Measurements from ENCODE around the gene FOXS1. TPM values are rescaled to one million over a fixed set of nuclear protein-coding genes. Genes with fewer than 3 reads are reported as not detected.

FOXS1 gene
- polyA plus RNA-seq, 3 donors: not detected

- no peaks in the 10 kb centered on the region for H3K9me3 Mint-ChIP-seq
- H3K27ac ChIP-seq (ENCODE audit: low read depth in 1 of 2, low read length in 2 of 2): no peak overlapping the region
- no peaks in the 10 kb centered on the region for H3K79me2 ChIP-seq (ENCODE audit: insufficient read depth, low read length)
- no peaks in the 10 kb centered on the region for H3K9me3 ChIP-seq (replicated peaks in 1 of 2; ENCODE audit: control insufficient read depth in 1 of 2, insufficient read depth in 1 of 2, low read length in 2 of 2)
- H3K36me3 ChIP-seq (replicated peaks in 1 of 2; ENCODE audit: control insufficient read depth in 1 of 2, insufficient read depth in 2 of 2, low read length in 2 of 2): peaks cover 6 to 23% of the 10 kb centered on the region in 2 donors
- peaks cover 7 to 10% of the 10 kb centered on the region in 2 donors for H3K4me1 ChIP-seq (ENCODE audit: control insufficient read depth in 1 of 2, insufficient read depth in 2 of 2, low read length in 2 of 2)
- no peaks in the 10 kb centered on the region for H4K20me1 ChIP-seq (ENCODE audit: insufficient read depth, low read length)
- no peak overlapping the region for H3K4me3 Mint-ChIP-seq
- intact Hi-C loops (cut with micrococcal nuclease): no loop called here
- peaks cover 16% of the 10 kb centered on the region for H3K4me1 Mint-ChIP-seq
- H3K9ac ChIP-seq (ENCODE audit: insufficient read depth, low read length, poor library complexity, severe bottlenecking): no peak overlapping the region
- no peak overlapping the region for H3K4me3 ChIP-seq (replicated peaks in 1 of 3; ENCODE audit: low read depth in 2 of 3, low read length in 3 of 3)
- H2AFZ ChIP-seq (ENCODE audit: insufficient read depth, low read depth, low read length, poor library complexity, severe bottlenecking): no peak overlapping the region
- no peak overlapping the region for H3K4me2 ChIP-seq (replicated peaks; ENCODE audit: extremely low read depth, low read length, poor library complexity, severe bottlenecking)
- H3K36me3 Mint-ChIP-seq: peaks cover 25 to 28% of the 10 kb centered on the region in 2 donors
- no peak for DNase-seq
- H3K27me3 ChIP-seq (ENCODE audit: control insufficient read depth in 2 of 2, insufficient read depth in 2 of 2, low read length in 2 of 2): no peaks in the 10 kb centered on the region
- 100% methylated on average over 3 of the region's 4 CpGs for WGBS (ENCODE audit: insufficient coverage)
- H3K27me3 Mint-ChIP-seq (ENCODE audit: low read depth in 3 of 3): peaks cover 1 to 3% (median 2%) of the 10 kb centered on the region in 3 donors
- no peak overlapping the region for H3K27ac Mint-ChIP-seq
- TF ChIP-seq CTCF (IDR thresholded peaks at IDR 0.05): no peak
Measured at GRCh38 chr20:31811198-31811597, 34.2 kb downstream of the FOXS1 start.

GRCh38 chr20:31809661-31810060 is 35.7 kb downstream of the FOXS1 start:
- peaks cover 18% of the 10 kb centered on the region for H3K4me1 Mint-ChIP-seq
- Histone ChIP-seq H3K79me2 (ENCODE audit: insufficient read depth, low read length) (no peaks in the 10 kb centered on the region), H4K20me1 (ENCODE audit: insufficient read depth, low read length) (no peaks in the 10 kb centered on the region), H3K9ac (ENCODE audit: insufficient read depth, low read length, poor library complexity, severe bottlenecking) (no peak overlapping the region), H2AFZ (ENCODE audit: insufficient read depth, low read depth, low read length, poor library complexity, severe bottlenecking) (no peak overlapping the region), H3K9me3 (replicated peaks in 1 of 2; ENCODE audit: control insufficient read depth in 1 of 2, insufficient read depth in 1 of 2, low read length in 2 of 2) (no peaks in the 10 kb centered on the region), H3K27me3 (ENCODE audit: control insufficient read depth in 2 of 2, insufficient read depth in 2 of 2, low read length in 2 of 2) (no peaks in the 10 kb centered on the region), H3K4me3 (replicated peaks in 1 of 3; ENCODE audit: low read depth in 2 of 3, low read length in 3 of 3) (no peak overlapping the region), H3K27ac (ENCODE audit: low read depth in 1 of 2, low read length in 2 of 2) (no peak overlapping the region), H3K36me3 (replicated peaks in 1 of 2; ENCODE audit: control insufficient read depth in 1 of 2, insufficient read depth in 2 of 2, low read length in 2 of 2) (peaks cover 7 to 34% of the 10 kb centered on the region in 2 donors), H3K4me1 (ENCODE audit: control insufficient read depth in 1 of 2, insufficient read depth in 2 of 2, low read length in 2 of 2) (peaks cover 7 to 10% of the 10 kb centered on the region in 2 donors), H3K4me2 (replicated peaks; ENCODE audit: extremely low read depth, low read length, poor library complexity, severe bottlenecking) (no peak overlapping the region)
- peaks cover 34 to 41% of the 10 kb centered on the region in 2 donors for H3K36me3 Mint-ChIP-seq
- no peak for DNase-seq
- 100% methylated on average over 2 of the region's 3 CpGs for WGBS (ENCODE audit: insufficient coverage)
- no peak for TF ChIP-seq CTCF (IDR thresholded peaks at IDR 0.05)
- no peaks in the 10 kb centered on the region for H3K9me3 Mint-ChIP-seq
- H3K27me3 Mint-ChIP-seq (ENCODE audit: low read depth in 3 of 3): peaks cover 1 to 3% (median 2%) of the 10 kb centered on the region in 3 donors
- intact Hi-C loops (cut with micrococcal nuclease): no loop called here
- H3K27ac Mint-ChIP-seq: peak overlapping the region in 2 of 7 donors; percentile 32 to 79
- no peak overlapping the region for H3K4me3 Mint-ChIP-seq

All from CD14-positive monocyte (primary cell).